Activated naive CD4-positive, alpha-beta T cell treated with anti-CD3 and anti-CD28 coated beads, Interleukin-2, amount 50 U/mL, for 16 hours (primary cell): Measurements from ENCODE around the gene SGF29.
A peak's percentile ranks its signal among the peaks of the same experiment; 100 is the strongest.
"Not testable (repeated sequence)": the region's sequence is repeated elsewhere in the genome, so short reads cannot be mapped to it uniquely, and the experiment has no call there.

Source experiments
- DNase-seq: peaks from one replicate; pipeline ENCODE4 v3.0.0-alpha.2; 2020

SGF29 gene

DNA sequence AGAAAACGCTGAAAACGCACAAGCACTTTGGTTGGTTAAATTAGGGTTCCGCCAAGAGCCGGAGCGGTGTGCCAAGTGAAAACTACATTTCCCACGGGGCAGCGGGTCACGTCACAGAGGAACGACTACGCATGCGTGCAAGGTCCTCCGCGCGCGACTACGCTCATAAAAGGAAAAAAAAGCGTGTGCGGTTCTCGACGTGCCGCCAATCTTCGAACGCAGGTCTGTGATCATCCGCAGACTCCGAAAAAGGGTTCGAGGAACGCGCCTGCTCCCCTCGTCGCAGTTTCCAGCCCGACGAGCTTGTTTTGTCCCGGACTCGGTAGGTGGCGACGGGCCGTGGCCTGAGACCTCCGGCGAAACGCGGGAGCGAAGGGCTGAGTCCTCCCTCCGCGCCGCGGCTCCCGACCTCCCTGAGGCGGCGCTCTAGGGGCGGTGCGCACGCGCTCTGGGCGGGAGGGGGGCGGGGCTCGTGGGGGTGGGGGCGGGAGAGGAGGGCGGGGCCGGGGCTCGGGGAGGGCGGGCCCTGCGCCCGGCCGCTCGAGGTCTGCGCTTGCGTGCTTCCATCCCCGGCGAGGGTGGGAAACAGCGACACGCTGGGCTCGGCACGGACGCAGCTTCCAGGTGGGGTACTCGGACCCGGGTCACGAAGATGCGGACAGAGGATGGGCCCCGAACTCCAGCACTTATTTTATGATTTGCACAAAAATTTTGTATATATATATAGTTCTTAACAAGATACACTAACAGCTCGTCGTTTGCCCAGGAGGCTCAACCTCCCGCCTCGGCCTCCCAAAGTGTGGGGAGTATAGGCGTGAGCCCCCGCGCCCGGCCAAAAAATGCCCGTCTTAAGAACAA is at the start of gene SGF29:
Gene SGF29 (plus strand): TSS at position 145 of the 858 bp plus-strand sequence. CDS start 27,150 bp downstream, outside the sequence.
- peak; percentile 90 for DNase-seq

DNA sequence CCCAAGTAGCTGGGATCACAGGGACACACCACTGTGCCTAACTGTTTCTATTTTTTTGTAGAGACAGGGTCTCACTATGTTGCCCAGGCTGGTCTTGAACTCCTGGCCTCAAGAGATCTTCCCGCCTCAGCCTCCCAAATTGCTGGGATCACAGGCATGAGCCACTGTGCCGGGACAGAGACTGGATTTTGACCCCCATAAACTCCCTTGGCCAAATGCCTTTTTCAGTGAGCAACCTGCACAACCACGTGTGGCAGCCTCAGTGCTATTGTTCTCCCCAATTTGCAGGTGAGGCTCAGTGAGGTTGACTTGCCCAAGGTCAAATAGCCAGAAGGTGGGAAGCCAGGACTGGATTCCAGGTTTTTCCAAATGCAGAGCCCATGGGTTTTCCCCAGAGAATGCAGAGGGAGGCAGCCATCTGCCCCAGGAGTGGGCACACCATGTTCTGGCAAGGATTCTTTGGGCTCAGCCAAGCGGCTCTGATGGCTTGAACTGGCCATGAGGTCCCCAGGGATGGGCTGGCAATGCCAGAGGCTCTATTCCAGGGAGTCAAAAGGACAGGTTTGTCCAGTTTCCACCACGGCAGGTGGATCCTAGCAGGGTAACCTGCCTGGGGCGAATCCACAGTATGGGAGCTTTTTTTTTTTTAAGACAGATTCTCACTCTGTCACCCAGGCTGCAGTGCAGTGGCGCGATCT is 48.9 kb upstream of the SGF29 start:
- no peak for DNase-seq

DNA sequence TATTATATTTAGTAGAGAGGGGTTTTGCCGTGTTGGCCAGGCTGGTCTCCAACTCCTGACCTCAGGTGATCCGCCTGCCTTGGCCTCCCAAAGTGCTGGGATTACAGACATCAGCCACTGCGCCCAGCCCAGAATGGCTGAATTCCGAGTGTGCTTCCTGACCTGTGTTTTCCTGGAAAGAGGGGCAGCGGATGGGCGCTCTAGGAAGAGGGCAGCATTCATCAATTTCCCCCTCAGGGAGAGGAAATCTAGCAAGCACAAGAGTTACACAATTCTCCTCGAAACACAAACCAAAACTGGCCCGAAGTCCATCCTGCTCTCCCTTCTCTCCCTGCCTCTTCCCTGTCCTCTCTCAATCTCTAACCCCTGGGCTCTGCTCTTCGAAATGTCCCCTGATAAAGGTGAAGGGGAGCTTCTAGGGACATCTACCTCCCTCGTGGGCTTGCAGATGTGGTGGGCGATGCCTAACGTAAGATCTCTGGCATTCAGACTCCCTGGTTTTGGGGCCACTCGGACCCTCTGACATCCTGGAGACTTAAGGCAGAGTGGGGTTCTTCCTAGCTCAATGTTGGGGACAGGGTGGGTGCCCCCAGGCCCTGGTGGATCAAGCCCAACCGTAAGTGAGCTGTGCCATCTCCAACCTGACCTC is 48.1 kb upstream of the SGF29 start:
- no peak for DNase-seq

DNA sequence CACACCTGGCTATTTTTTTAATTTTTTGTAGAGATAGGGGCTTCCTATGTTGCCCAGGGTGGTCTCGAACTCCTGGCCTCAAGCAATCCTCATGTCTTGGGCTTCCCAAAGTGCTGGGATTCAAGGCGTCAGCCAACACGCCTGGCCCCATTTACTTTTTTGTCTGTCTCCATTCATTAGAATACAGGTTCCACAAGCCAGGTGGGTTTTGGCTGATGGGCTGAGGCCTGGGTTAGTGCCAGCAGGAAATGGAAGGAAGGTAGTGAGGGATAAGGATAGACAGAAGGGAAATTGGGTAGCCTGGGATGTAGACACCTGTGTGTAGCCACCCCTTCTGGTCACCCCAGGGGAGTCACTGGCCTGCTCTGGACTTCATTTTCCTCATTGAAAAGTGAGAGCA is 42.7 kb upstream of the SGF29 start:
- no peak for DNase-seq

DNA sequence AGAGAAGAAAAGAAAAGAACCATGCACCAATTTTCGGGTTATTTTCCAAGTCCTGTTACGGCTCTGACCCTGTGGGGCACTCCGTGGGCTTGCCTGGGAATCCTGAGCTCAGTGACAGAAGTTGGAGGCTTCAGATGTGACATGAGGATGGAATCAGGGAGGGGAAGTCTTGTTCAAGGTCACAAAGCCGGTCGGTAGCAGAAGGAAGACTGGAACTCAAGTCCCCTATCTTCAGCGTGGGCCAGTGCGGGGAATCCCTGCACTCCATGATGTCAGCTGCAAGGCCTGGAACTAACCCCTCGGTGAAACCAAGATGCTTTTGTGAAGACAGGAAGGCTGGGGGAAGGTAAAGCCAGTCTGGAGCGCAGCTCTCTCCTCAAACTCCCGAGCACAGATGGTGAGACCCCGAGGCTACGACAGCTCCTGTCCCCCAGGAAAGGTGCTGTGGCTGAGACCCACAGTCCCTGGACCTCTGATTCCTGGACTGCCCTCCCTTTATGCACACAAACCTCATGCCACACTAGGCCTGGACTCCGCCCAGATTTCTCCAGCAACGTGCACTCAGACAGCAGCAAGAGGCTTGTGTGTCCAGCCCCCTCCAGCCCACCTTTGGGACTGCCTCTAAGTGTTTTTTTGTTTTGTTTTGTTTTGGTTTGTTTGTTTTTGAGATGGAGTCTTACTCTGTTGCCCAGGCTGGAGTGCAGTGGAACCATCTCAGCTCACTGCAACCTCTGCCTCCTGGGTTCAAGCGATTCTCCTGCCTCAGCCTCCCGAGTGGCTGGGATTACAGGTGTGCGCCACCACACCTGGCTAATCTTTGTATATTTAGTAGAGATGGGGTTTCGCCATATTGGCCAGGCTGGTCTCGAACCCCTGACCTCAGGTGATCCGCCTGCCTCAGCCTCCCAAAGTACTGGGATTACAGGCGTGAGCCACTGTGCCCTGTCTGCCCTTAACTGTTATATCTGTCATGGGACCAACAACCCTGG is 41.6 kb upstream of the SGF29 start:
- no peak for DNase-seq

DNA sequence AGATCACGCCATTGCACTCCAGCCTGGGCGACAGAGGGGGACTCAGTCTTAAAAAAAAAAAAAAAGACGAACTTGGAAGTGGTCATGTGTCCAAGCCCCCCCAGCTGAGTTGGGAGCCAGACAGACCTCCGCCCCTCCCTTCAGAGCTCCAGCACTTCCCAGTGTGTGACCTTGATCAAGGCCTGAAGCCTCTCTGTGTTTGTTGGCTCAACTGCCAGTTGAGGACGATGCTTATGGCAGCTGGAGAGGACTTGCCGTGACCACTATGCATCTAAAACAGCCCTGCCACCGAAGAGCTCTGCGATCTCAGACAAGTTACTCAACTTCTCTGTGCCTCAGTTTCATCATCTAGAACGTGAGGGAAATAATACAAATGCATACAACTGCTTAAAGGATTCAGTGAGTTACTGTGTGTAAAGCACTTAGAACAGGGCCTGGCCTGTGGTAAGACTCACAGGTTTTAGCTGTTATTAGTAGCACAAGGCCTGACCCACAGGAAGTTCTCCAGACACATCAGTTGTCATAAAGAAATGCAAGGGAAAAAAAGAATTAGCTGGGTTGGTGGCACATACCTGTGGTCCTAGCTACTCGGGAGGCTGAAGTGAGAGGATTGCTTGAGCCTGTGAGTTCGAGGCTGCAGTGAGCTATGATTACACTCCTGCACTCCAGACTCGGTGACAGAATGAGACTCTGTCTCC is 40.1 kb upstream of the SGF29 start:
- DNase-seq: no peak

DNA sequence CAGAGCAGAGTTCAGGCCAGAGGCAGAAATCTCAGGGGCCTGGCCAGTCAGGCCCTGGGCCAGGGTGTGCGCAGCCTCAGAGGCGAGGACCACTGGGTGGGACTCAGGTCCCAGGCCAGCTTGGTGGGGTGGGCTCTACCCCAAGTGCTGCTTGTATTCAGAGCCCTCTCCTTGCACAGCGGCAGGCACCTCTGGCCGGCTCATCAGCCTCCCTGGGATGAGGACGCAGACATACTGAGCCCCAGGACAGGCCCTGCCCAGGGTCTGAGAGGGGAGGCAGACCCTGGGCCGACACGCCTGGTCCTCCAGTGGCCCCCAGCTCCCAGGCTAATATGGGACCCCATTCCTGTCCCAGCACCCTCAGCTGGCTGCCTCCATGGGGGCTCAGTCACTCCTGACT is 39.5 kb upstream of the SGF29 start:
- DNase-seq: no peak

DNA sequence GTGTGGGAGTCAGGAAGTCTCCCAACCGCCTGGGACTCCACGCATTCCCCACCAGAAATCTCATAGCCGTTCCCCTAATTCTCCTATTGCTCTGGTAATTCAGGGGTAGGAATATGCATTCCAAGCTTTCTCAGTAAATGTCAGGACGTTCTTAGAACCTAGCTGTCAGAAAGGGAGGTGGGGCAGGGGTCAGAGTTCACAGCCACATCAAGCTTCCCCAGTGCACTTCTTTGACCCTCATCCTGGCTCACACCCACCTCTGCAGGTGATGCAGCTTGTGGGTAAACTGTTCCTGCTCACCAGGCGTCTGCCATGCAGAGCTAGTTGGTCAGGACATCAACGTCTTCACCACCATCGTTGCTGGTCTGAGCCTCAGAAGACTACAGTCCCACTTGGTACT is 33.0 kb upstream of the SGF29 start:
- no peak for DNase-seq

DNA sequence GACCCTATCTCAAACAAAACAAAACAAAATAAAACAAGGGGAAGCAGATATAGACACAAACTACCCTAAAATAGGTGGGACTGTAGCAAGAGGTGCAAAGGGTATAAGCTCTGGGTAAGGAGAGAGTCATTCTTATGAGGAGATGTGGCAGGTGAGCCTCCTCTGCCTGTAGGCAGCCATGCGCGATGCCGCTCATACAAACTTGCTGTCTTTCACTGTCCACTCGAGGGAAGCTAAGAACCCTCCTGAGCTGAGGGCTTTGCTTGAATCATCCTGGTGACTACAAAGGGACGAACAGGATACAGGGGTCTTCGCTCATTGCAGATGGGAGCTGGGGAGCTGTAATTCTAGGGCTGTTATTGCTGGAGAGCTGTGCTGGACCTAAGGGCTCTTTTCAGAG is 32.3 kb upstream of the SGF29 start:
- no peak for DNase-seq

DNA sequence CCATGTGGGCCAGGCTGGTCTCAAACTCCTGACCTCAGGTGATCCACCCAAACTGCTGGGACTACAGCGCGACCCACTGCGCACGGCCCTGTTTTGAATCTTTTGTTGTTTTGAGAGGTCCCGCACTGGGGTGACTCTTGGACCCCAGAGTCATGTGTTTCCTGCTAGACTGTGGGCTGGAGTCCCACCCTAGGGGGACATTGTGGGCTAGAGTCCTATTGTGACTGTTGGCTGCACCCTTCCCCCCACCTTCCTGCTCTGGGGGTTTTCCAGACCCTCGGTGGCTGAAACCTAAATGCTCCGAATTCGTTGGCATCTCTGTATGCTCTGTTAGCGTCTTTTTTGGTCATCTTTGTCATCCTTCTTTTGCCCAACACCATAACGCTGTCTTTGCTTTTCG is 30.9 kb upstream of the SGF29 start:
- DNase-seq: no peak

DNA sequence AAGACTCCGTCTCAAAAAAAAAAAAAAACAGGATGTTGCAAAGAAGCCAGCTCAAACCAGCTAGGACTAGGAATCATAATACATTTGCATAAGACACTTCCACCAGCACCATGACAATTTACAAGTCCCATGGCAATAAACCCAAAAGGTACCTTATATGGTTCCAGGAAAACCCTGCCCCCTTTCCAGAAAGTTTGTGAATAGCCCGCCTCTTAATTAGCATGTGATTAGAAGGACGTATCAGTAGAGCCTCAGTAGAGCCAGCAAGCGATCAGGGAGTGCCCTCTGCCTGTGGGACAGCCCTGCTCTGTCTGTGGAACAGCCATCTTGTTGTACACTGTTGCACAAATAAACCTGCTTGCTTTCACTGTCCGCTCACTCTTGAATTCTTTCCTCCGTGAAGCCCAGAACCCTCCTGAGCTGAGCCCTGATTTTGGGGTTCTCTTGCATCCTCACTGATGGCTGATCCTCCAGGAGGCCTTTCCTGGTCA is 29.0 kb upstream of the SGF29 start:
- DNase-seq: no peak

DNA sequence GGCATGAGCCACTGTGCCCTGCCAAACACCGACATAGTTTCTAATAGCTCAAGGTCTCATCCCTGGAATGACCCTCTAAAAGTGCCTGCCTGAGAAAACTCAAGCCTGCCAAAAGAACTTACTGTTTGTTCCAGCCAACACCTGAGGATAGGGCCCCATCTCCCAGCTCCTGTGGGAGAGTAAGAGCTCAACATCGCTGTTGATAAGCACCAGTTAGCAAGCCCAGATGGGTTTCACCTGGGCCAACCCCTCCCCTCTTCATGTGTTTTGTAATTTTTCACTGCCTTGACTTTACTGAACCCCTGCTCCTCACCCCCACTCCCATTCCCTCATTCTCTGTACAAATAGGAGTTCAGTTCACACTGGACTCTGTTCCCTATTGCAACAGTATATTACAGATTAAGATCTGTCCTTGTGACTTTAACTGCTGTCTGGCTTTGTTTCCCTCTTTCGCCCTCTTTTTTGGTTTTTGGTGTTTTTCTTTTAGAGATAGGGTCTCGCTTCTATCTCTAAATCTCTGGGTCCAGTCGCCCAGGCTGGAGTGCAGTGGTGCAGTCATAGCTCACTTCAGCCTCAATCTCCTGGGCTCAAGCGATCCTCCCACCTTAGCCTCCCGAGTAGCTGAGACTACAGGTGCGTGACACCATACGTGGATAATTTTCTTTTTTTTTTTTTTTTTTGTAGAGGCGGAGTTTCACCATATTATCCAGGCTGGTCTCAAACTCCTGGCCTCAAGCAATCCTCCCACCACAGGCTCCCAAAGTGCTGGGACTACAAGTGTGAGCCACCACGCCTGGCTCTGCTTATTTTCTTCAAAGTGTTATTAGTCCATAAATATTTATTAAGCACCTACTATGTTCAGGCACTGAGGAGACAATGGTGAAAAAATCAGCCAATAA is 27.3 kb upstream of the SGF29 start:
- DNase-seq: no peak

DNA sequence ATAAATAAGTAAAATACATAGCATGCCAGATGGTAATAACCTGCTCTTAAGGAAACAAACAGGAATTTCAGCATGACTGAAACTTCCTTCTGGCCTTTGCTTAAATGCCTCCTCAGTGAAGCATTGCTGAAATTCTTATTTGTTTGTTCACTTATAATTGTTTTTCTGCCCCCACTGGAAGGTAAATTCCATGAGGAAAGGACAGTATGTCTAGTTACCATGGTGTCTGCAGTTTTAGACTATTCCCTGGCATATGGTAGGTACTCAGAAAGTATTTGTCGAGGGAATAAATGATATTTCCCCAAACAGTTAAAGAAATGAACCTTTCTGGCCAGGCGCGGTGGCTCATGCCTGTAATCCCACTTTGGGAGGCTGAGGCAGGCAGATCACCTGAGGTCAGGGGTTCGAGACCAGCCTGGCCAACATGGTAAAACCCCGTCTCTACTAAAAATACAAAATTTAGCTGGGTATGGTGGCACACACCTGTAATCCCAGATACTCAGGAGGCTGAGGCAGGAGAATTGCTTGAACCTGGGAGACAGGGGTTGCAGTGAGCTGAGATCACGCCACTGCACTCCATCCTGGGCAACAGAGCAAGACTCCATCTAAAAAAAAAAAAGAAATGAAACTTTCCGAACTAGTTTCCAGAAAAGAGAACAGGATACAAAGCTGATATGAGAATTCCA is 26.5 kb upstream of the SGF29 start:
- not testable (repeated sequence) for DNase-seq

DNA sequence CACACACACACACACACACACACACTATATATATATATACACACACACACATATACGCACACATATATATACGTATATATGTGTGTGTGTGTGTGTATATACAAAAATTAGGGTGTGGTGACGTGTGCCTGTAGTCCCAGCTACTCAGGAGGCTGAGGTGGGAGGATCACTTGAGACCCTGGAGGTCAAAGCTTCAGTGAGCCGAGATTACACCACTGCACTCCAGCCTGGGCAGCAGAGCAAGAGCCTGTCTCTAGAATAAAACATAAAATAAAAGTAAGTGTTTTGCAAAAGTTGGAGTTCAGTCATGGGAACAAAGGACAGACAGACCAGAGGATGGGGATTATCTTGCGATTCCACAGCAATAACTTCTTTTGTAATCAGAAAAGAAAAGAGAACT is 25.7 kb upstream of the SGF29 start:
- DNase-seq: no peak

DNA sequence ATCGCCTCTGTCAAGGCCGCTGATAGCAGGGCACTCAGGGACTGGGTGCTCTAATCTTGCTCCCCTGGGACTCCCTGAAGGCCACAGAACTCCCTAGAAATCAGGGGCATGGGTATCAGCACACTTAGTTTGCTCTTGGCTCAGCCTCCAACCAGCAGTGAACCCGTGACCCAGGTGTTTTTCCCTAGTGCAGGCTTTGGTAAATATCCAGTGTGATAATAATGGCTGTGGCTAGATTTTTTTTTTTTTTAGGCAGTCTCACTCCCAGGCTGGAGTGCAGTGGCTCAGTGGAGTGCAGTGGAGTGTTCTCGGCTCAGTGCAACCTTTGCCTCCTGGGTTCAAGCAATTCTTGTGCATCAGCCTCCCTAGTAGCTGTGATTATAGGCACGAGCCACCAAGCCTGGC is 25.3 kb upstream of the SGF29 start:
- no peak for DNase-seq

DNA sequence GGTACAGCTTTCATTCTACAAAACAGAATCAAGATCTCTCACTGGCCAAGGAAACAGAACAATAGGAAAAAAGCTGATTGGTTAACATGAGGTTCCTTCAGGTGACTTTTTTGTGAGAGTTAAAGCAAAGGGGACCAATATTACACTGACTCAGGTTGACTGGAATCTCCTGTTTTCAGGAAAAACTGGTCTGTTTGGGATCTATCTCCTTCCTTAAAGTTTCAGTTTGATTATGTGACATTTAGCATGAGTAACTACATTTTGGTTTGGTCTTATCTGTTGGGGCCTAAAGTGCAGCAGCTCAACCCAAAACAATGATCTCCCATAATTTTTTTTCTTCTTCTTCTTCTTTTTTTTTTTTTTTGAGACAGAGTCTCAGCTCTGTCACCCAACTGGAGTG is 24.6 kb upstream of the SGF29 start:
- no peak for DNase-seq

DNA sequence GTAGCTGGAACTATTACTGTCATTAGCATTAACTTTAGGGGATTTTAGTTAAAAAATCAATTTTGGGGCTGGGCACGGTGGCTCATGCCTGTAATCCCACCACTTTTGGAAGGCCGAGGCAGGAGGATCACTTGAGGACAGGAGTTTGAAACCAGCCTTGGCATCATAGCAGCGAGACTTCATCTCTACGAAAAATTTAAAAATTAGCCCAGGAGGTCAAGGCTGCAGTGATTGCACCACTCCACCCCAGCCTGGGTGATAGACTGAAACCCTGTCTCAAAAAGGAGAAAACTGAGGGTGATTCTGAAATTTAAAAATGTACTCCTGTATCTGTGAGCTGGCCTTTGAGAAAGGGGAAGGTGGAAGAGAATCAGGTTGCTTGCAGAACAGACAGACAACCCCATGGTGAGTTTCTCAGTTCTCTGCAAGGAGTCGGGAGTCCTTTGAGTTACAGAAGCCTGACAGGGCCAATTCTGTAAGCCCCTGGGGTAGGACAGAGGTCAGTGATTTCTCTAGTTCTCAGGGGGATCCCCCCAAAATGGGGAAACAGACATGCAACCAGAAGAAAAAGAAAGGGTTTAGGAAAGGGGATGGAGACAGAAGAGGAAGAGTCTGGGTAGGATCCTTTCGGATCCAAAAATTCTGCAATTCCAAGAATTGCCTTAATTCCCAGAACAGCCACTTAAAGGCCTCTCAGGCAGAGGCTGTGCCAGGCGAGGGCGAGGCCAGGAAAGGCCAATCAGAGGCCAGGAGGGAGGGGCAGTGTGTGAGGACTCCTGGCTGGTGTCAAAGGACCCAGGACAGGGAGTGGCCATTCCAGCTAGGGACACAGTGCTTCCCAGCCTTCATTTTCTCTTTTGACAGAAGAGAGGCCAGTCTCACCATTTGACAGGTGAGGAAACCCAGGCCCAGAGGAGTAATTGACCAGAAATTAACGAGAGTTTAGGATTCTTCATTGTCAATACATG is 21.7 kb upstream of the SGF29 start:
- no peak for DNase-seq

DNA sequence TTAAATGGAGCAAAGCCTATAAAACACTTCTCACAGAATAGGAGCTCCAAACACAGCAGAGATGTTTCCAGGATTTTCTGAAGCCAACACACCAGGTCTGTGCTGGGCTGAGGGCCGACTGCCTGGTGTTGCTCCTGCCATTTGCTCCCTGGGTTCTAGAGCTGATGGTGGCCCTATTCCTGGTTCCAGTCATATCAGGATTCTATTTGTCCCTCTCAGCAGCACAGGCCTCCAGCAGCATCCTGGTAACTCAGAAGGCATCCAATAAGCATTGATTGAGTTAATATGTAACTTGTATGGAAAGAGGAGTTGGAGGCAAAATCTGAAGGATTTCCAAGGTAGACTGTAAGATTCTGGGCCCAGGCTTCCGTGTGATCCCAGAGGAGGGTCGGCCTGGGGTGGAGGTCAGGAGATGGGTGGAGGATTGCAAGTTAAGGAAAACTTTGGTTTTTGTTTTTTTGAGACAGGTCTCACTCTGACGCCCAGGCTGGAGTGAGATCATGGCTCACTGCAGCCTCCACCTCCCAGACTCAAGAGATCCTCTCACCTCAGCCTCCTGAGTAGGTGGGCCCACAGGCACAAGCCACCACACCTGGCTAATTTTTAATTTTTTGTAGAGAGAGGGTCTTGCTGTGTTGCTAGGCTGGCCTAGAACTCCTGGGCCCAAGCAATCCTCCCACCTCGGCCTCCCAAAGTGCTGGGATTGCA is 20.6 kb upstream of the SGF29 start:
- no peak for DNase-seq
